Measurements from ENCODE around the gene MTNR1A.

GRCh38 chr4:186596346-186596745 lies 41.0 kb upstream of the MTNR1A start:
- TF ChIP-seq LEF1 (IDR thresholded peaks at IDR 0.05; ENCODE audit: borderline replicate concordance) (no peak), FOXM1 (IDR thresholded peaks at IDR 0.05; ENCODE audit: borderline replicate concordance) (no peak), FOXK2 (IDR thresholded peaks at IDR 0.05) (no peak), SP1 (IDR thresholded peaks at IDR 0.05) (no peak), TARDBP (IDR thresholded peaks at IDR 0.05) (no peak)

Data from HEK293T (cell line).